ENCODE measurements around the gene SERPINA5. TPM values are rescaled to one million over a fixed set of nuclear protein-coding genes. Genes with fewer than 3 reads are reported as not detected.

The SERPINA5 gene, protein sequence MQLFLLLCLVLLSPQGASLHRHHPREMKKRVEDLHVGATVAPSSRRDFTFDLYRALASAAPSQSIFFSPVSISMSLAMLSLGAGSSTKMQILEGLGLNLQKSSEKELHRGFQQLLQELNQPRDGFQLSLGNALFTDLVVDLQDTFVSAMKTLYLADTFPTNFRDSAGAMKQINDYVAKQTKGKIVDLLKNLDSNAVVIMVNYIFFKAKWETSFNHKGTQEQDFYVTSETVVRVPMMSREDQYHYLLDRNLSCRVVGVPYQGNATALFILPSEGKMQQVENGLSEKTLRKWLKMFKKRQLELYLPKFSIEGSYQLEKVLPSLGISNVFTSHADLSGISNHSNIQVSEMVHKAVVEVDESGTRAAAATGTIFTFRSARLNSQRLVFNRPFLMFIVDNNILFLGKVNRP
- 1 to 10 TPM in 2 of 4 donors, under 1 TPM in 1, not detected in 1; 0.76 to 4.5 (median 1.9) TPM for total RNA-seq

DNA sequence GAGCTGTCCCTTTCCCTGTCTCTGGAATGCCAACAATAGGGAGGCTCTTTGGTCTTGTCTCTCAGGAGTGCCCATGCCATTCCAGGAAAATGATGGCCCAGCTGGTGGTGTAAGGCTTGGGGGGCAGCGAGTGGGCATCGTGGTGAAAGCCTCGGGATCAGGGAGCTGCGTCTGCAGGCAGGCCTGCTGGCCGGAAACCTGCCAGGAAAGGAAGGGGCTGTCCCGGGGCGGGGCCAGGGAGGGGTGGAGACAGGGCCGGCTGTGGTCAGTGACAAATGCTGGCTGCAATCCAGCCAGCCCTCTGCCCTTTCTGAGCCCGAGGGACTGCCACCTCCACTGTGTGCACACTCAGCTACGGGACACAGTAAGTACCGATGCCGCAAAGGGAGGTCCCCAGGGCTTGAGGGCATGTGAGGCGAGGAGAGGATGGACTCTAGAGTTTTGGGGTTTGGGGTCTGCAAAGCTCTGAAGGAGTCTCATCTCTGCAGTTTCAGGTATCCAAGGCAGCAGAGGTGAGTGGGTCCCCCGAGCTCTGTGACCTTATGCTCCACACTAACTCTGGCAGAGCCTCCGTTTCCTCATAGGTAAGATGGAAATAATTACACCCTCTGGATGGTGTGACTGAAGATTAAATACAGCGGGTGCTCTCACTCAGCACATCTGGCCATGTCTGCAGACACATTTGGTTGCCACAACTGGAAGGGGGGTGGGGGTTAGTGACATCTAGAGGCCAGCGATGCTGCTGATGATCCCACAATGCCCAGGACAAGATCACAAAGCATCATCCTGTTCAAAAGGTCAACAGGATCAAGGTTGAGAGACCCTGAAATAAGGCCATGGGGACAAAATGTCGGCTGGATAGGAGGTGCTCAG, at the start of gene SERPINA5:
TSS of gene SERPINA5 (plus strand) at position 300 of the 873 bp plus-strand sequence. CDS start 5,937 bp downstream, outside the sequence.
- 66% methylated on average over 10 of the region's 18 CpGs for WGBS
- Histone ChIP-seq H3K27ac (peak within 1 kb of the TSS; percentile 35), H3K4me1 (peaks cover 10% of the 10 kb centered on the region), H3K9me3 (no peaks in the 10 kb centered on the region), H3K36me3 (no peaks in the 10 kb centered on the region), H3K27me3 (no peaks in the 10 kb centered on the region), H3K4me3 (no peak within 1 kb of the TSS)
- TF ChIP-seq, protein P1, sequence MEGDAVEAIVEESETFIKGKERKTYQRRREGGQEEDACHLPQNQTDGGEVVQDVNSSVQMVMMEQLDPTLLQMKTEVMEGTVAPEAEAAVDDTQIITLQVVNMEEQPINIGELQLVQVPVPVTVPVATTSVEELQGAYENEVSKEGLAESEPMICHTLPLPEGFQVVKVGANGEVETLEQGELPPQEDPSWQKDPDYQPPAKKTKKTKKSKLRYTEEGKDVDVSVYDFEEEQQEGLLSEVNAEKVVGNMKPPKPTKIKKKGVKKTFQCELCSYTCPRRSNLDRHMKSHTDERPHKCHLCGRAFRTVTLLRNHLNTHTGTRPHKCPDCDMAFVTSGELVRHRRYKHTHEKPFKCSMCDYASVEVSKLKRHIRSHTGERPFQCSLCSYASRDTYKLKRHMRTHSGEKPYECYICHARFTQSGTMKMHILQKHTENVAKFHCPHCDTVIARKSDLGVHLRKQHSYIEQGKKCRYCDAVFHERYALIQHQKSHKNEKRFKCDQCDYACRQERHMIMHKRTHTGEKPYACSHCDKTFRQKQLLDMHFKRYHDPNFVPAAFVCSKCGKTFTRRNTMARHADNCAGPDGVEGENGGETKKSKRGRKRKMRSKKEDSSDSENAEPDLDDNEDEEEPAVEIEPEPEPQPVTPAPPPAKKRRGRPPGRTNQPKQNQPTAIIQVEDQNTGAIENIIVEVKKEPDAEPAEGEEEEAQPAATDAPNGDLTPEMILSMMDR (IDR thresholded peaks at IDR 0.05) = no peak
- no peak for TF ChIP-seq POLR2A (IDR thresholded peaks at IDR 0.05)
- no peak for TF ChIP-seq POLR2AphosphoS5 (IDR thresholded peaks at IDR 0.05)
- TF ChIP-seq EP300 (IDR thresholded peaks at IDR 0.05) = no peak
- DNase-seq (ENCODE audit: low spot score in 2 of 2) = peak in 1 of 2 donors; percentile 72

- Histone ChIP-seq H3K27me3 (peaks cover 5% of the 10 kb centered on the region), H3K9me3 (no peaks in the 10 kb centered on the region), H3K36me3 (no peaks in the 10 kb centered on the region), H3K4me1 (no peaks in the 10 kb centered on the region), H3K4me3 (no peak overlapping the region), H3K27ac (no peak overlapping the region)
- TF ChIP-seq EP300 (IDR thresholded peaks at IDR 0.05) (no peak), POLR2A (IDR thresholded peaks at IDR 0.05) (no peak), POLR2AphosphoS5 (IDR thresholded peaks at IDR 0.05) (no peak)
- TF ChIP-seq, protein P1 (IDR thresholded peaks at IDR 0.05) = no peak
- WGBS = 42% methylated on average over 2 of the region's 2 CpGs
- DNase-seq (ENCODE audit: low spot score in 2 of 2) = no peak
Observed at GRCh38 chr14:94532447-94532846, 48.8 kb upstream of the SERPINA5 start.

GRCh38 chr14:94535506-94535905, 45.7 kb upstream of the SERPINA5 start:
- peaks cover 5% of the 10 kb centered on the region for H3K27me3 ChIP-seq
- no peak overlapping the region for H3K27ac ChIP-seq
- H3K4me3 ChIP-seq = no peak overlapping the region
- no peak for DNase-seq (ENCODE audit: low spot score in 2 of 2)
- no peaks in the 10 kb centered on the region for H3K9me3 ChIP-seq
- peaks cover 7% of the 10 kb centered on the region for H3K4me1 ChIP-seq
- no peaks in the 10 kb centered on the region for H3K36me3 ChIP-seq
- WGBS = 71% methylated on average over 3 of the region's 3 CpGs
- TF ChIP-seq, protein P1 (IDR thresholded peaks at IDR 0.05) = no peak
- no peak for TF ChIP-seq POLR2AphosphoS5 (IDR thresholded peaks at IDR 0.05)
- TF ChIP-seq POLR2A (IDR thresholded peaks at IDR 0.05) = no peak

- TF ChIP-seq POLR2AphosphoS5 (IDR thresholded peaks at IDR 0.05) (no peak), EP300 (IDR thresholded peaks at IDR 0.05) (no peak), POLR2A (IDR thresholded peaks at IDR 0.05) (no peak)
- TF ChIP-seq, protein P1 (IDR thresholded peaks at IDR 0.05) = no peak
- no peaks in the 10 kb centered on the region for H3K9me3 ChIP-seq
- H3K4me1 ChIP-seq = peaks cover 18% of the 10 kb centered on the region
- H3K27ac ChIP-seq = no peak overlapping the region
- H3K4me3 ChIP-seq = no peak overlapping the region
- WGBS = 51% methylated on average over 2 of the region's 2 CpGs
- no peak for DNase-seq (ENCODE audit: low spot score in 2 of 2)
- no peaks in the 10 kb centered on the region for H3K36me3 ChIP-seq
- peaks cover 5% of the 10 kb centered on the region for H3K27me3 ChIP-seq
Observed at GRCh38 chr14:94536836-94537235, 44.4 kb upstream of the SERPINA5 start.
